Hindlimb muscle (tissue), 1 donor: Measurements from ENCODE around the gene ASB8. TPM values are rescaled to one million over a fixed set of nuclear protein-coding genes. Genes with fewer than 3 reads are reported as not detected.
A peak's percentile ranks its signal among the peaks of the same experiment; 100 is the strongest.

Experiments
- DNase-seq: peaks from one replicate; pipeline ENCODE4 v3.0.0-alpha.2; 2013
- polyA plus RNA-seq: library from polyadenylated mRNA; unstranded; fragments of 120-200 nt; gene quantifications from one replicate; pipeline ENCODE4 v1.2.1, GENCODE V29; 2013; ENCODE audit not compliant: insufficient read length

The ASB8 gene
- polyA plus RNA-seq, 1 donor: 59.2 TPM

DNA sequence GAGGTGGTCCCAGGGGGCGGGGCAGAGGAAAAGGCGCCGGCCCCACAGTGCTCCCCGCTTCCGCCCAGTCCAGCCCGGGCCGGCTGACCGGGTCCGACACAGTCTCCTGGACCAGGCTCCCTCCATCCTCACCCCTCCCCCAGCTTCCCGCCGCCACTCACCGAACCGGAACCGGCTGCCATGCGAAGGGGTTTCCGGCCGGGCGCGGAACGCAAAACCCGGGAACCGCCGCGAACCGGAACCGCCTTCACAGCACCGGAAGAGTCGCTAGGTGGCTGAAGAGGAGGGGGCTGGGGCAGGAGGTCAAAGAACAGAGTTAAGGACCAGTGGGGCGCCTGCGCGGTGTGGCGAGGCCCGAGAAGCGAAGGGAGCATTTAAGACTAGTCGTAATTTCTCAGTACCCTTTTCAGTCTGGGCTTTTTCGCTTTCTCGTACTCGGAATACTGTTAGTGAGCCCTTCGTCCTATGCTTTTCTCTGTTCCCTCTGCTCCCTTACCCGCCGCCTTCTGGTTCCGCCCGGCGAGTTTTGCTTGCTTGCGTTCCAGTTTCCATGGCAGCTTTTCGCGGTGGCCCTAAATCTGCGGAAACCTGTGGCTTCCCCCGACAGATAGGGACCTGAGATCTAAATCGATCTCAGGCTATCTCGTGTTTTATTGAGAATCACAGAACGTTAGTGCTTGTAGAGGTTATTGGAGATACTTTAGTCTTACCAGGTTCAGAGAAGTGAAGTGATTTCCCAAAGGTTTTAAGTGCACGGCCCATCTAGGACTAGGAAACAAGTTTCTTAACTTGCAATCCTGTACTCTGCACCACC, 51.2 kb downstream of the ASB8 start, which contains the start of gene SENP1:
TSS of gene SENP1 (minus strand) at position 213 of the 814 bp plus-strand sequence. CDS start 4,607 bp downstream, outside the sequence.
- DNase-seq: peak; percentile 91

- no peak for DNase-seq
Measured at GRCh38 chr12:48105321-48105866, 51.9 kb downstream of the ASB8 start.

GRCh38 chr12:48104531-48104930, 52.8 kb downstream of the ASB8 start:
- no peak for DNase-seq

Other genes with a start within 250 kb of the ASB8 start
- gene TMEM106C, start 193.9 kb downstream of the ASB8 start, polyA plus RNA-seq: 45.8 TPM
- gene COL2A1, start 153.0 kb downstream of the ASB8 start, polyA plus RNA-seq: 6.6 TPM
- 14.4 TPM for gene SENP1, start 51.4 kb downstream of the ASB8 start, polyA plus RNA-seq
- gene PFKM, start 38.2 kb downstream of the ASB8 start, polyA plus RNA-seq: 304 TPM
- gene CCDC184, start 26.1 kb upstream of the ASB8 start, polyA plus RNA-seq: 1.7 TPM
- gene OR10AD1, start 45.8 kb upstream of the ASB8 start, polyA plus RNA-seq: not detected
- gene ZNF641, start 193.4 kb upstream of the ASB8 start, polyA plus RNA-seq: 14.8 TPM